ENCODE results near the gene HMGB4. TPM values are rescaled to one million over a fixed set of nuclear protein-coding genes. Genes with fewer than 3 reads are reported as not detected.

Gene HMGB4
- total RNA-seq, 1 experiment from 2014 or later = not detected

GRCh38 chr1:33893147-33893830, 29.4 kb downstream of the HMGB4 start:
- intact Hi-C loops (cut with micrococcal nuclease; ENCODE audit: unreplicated experiment) = no loop called here
- H3K79me2 ChIP-seq (ENCODE audit: low read depth) = no peaks in the 10 kb centered on the region
- TF ChIP-seq CTCF (conservative IDR thresholded peaks at IDR 0.05) (no peak), EZH2 (IDR thresholded peaks at IDR 0.05; ENCODE audit: low read depth) (no peak)
- H3K4me1 ChIP-seq (replicated peaks; ENCODE audit: insufficient read depth) = no peaks in the 10 kb centered on the region
- H3K36me3 ChIP-seq (ENCODE audit: low read depth) = no peaks in the 10 kb centered on the region
- H2AFZ ChIP-seq = no peak overlapping the region
- H3K9me3 ChIP-seq (ENCODE audit: insufficient read depth, low read depth) = no peaks in the 10 kb centered on the region
- no peak for DNase-seq
- no peak overlapping the region for H3K4me3 ChIP-seq
- ChIA-PET CTCF (interaction anchor here (0.6 kb wide), 1 partner anchor 873 kb away, joined by 4 read pairs; no protein-coding TSS in a partner anchor), POLR2A (ENCODE audit: unreplicated experiment) (no interaction called here)
- no peak overlapping the region for H3K27ac ChIP-seq
- H3F3A ChIP-seq (ENCODE audit: insufficient read depth, low read depth) = no peaks in the 10 kb centered on the region
- H4K20me1 ChIP-seq (ENCODE audit: insufficient read depth) = 0 out of 2 replicates have a peak, but pooled peaks cover under 1% of the 10 kb centered on the region
- no TSS peak for BruUV-seq (replicated peaks)
- H3K4me2 ChIP-seq = no peak overlapping the region
- peaks cover 5% of the 10 kb centered on the region; the same call in 1 of the 2 replicates for H3K27me3 ChIP-seq (ENCODE audit: insufficient read depth, low read depth)
- H3K9me2 ChIP-seq (ENCODE audit: insufficient read depth) = no peaks in the 10 kb centered on the region

- Histone ChIP-seq H3K36me3 (ENCODE audit: low read depth) (no peaks in the 10 kb centered on the region), H3K9me3 (ENCODE audit: insufficient read depth, low read depth) (no peaks in the 10 kb centered on the region), H2AFZ (no peak overlapping the region), H3K27me3 (ENCODE audit: insufficient read depth, low read depth) (peaks cover 12% of the 10 kb centered on the region), H3K4me1 (replicated peaks; ENCODE audit: insufficient read depth) (no peaks in the 10 kb centered on the region), H3F3A (ENCODE audit: insufficient read depth, low read depth) (no peaks in the 10 kb centered on the region), H3K9me2 (ENCODE audit: insufficient read depth) (no peaks in the 10 kb centered on the region), H4K20me1 (ENCODE audit: insufficient read depth) (no peaks in the 10 kb centered on the region), H3K4me3 (no peak overlapping the region), H3K79me2 (ENCODE audit: low read depth) (no peaks in the 10 kb centered on the region), H3K27ac (no peak overlapping the region), H3K4me2 (no peak overlapping the region)
- DNase-seq = no peak
- TF ChIP-seq EZH2 (IDR thresholded peaks at IDR 0.05; ENCODE audit: low read depth) (no peak), CTCF (conservative IDR thresholded peaks at IDR 0.05) (no peak)
- POLR2A ChIA-PET (ENCODE audit: unreplicated experiment) = no interaction called here
- intact Hi-C loops (cut with micrococcal nuclease; ENCODE audit: unreplicated experiment) = no loop called here
- CTCF ChIA-PET = no interaction called here
- no TSS peak for BruUV-seq (replicated peaks)
Observed at GRCh38 chr1:33895396-33895795, 31.5 kb downstream of the HMGB4 start.

DNA sequence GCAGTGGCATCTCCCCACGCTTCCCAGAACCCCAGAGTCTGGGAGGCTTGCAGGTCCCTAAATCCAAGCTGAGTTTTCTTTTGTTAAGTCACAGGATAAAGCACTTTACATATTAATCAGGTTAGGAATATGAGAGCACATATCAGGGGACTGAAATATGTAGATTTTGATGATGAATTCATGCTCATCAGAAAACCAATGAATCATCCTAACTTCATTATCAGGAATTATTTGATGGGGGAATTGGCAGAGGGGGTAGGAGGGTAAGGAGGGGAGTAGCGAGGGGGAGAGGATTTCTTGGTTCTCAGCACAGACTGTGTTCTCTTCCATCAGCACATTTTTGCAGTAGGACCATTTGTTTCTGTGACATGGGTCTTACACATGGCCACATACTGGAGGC, 32.1 kb downstream of the HMGB4 start:
- BruUV-seq (replicated peaks) = no TSS peak
- H3K4me1 ChIP-seq (replicated peaks; ENCODE audit: insufficient read depth) = no peaks in the 10 kb centered on the region
- H2AFZ ChIP-seq = no peak overlapping the region
- DNase-seq = no peak
- H3K4me2 ChIP-seq = no peak overlapping the region
- H3K9me3 ChIP-seq (ENCODE audit: insufficient read depth, low read depth) = no peaks in the 10 kb centered on the region
- no peak overlapping the region for H3K4me3 ChIP-seq
- H4K20me1 ChIP-seq (ENCODE audit: insufficient read depth) = no peaks in the 10 kb centered on the region
- TF ChIP-seq CTCF (conservative IDR thresholded peaks at IDR 0.05) = no peak
- TF ChIP-seq EZH2 (IDR thresholded peaks at IDR 0.05; ENCODE audit: low read depth) = no peak
- no peaks in the 10 kb centered on the region for H3K9me2 ChIP-seq (ENCODE audit: insufficient read depth)
- no peaks in the 10 kb centered on the region for H3K79me2 ChIP-seq (ENCODE audit: low read depth)
- ChIA-PET CTCF (no interaction called here), POLR2A (ENCODE audit: unreplicated experiment) (no interaction called here)
- no peak overlapping the region for H3K27ac ChIP-seq
- H3K36me3 ChIP-seq (ENCODE audit: low read depth) = no peaks in the 10 kb centered on the region
- peaks cover 12% of the 10 kb centered on the region for H3K27me3 ChIP-seq (ENCODE audit: insufficient read depth, low read depth)
- H3F3A ChIP-seq (ENCODE audit: insufficient read depth, low read depth) = no peaks in the 10 kb centered on the region
- intact Hi-C loops (cut with micrococcal nuclease; ENCODE audit: unreplicated experiment) = no loop called here
